Spleen (tissue), 7 donors: Measurements from ENCODE around the gene CNNM1.

Experiments used
- CTCF ChIP-seq, 11 experiments: fragments of 200-600 bp in 7 of 11; fragments of 450-650 bp in 4 of 11; sonication (generic) in 4 of 11; IDR thresholded peaks in 8 of 11; conservative IDR thresholded peaks in 3 of 11; 1 replicate in 7 of 11; 2 replicates in 4 of 11; pipeline versions ENCODE4 v1.4.0 to v1.8.0; 2016 to 2021; ENCODE audit warnings: antibody characterized with exemption in 11 of 11, inconsistent platforms in 4 of 11, mild to moderate bottlenecking in 1 of 11
- POLR2A ChIP-seq, 3 donors: fragments of 450-650 bp; IDR thresholded peaks; one replicate each; pipeline ENCODE4 v1.5.1; 2017; ENCODE audit warnings: antibody characterized with exemption in 3 of 3, mild to moderate bottlenecking in 1 of 3
- POLR2AphosphoS5 ChIP-seq, 3 donors: sonication (generic); formaldehyde crosslinking; IDR thresholded peaks; one replicate each; pipeline ENCODE4 v1.5.1; 2017; ENCODE audit warnings: antibody characterized with exemption in 3 of 3
- donor health status: DM: no; HTN: no; CAD: no; lungs with moderate emphysema.
- donor health status: DM: no; HTN: no; CAD: no.
- donor health status: DM: no; HTN: no; CAD: no.

GRCh38 chr10:99315853-99316252 is 13.3 kb upstream of the CNNM1 start:
- TF ChIP-seq CTCF (IDR thresholded peaks at IDR 0.05 in 8 of 11, conservative IDR thresholded peaks at IDR 0.05 in 3 of 11): no peak
- no peak for TF ChIP-seq POLR2A (IDR thresholded peaks at IDR 0.05)
- TF ChIP-seq POLR2AphosphoS5 (IDR thresholded peaks at IDR 0.05): no peak
